GM10266 (cell line): ENCODE results near the gene USP21.

ENCODE experiments used
- DNase-seq: peaks from one replicate; pipeline ENCODE4 v3.0.0; 2012; ENCODE audit errors: extremely low spot score
- TF ChIP-seq, protein P1 (sequence below): IDR thresholded peaks from 2 replicates; pipeline ENCODE4 v1.5.1; 2012; ENCODE audit warnings: mild to moderate bottlenecking, low read depth; ENCODE audit not compliant: control insufficient read depth, insufficient read depth; ENCODE audit errors: missing control alignments

USP21 gene

DNA sequence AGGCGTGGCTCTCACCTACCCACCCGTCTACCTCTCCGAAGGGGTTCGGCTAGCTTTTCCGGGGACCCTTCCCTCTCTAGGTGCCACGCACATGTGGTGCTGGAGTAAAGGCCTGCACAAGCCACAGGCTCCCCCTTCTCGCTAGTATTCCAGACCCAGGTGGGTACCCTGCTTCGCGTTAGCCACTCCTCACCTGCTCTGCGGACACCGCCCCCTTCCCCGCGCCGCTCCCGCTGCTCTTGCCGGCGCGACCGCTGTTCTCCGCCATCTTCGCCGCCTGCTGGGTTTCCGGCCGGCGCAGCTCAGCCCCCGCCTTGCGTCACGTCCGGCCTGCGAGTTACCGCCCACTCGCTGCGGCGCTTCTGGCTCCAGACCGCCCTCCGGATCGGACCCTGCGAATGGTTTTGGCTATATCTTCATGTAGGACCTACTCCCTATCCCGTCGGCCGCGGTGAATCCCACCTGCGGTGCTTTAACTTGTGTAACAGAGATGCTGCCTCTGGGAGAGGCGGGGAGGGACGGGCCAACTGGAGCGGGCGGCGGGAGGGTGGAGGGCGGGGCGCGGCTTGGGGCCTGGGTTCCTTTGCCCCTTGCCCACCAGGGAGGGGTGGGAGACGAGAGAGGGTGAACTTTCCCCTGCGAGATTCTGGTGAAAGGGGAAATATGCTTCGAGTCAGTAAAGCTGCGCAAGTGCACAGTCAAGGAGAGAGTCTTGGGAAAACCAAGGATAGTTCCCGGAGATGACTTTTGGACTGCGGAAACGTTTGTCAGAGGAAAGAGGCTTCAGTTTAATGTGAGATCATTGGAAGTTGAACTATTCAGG is 41.3 kb upstream of the USP21 start, which contains the start of the genes NIT1 and PFDN2:
NIT1 (plus strand) TSS at position 347 of the 823 bp plus-strand sequence; CDS start at position 419, 72 bp downstream.
PFDN2 (minus strand) TSS at position 279 of the 823 bp plus-strand sequence; CDS start at position 268, 11 bp downstream.
- DNase-seq, result peak; percentile 89
- TF ChIP-seq, protein P1, sequence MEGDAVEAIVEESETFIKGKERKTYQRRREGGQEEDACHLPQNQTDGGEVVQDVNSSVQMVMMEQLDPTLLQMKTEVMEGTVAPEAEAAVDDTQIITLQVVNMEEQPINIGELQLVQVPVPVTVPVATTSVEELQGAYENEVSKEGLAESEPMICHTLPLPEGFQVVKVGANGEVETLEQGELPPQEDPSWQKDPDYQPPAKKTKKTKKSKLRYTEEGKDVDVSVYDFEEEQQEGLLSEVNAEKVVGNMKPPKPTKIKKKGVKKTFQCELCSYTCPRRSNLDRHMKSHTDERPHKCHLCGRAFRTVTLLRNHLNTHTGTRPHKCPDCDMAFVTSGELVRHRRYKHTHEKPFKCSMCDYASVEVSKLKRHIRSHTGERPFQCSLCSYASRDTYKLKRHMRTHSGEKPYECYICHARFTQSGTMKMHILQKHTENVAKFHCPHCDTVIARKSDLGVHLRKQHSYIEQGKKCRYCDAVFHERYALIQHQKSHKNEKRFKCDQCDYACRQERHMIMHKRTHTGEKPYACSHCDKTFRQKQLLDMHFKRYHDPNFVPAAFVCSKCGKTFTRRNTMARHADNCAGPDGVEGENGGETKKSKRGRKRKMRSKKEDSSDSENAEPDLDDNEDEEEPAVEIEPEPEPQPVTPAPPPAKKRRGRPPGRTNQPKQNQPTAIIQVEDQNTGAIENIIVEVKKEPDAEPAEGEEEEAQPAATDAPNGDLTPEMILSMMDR, result no peak

DNA sequence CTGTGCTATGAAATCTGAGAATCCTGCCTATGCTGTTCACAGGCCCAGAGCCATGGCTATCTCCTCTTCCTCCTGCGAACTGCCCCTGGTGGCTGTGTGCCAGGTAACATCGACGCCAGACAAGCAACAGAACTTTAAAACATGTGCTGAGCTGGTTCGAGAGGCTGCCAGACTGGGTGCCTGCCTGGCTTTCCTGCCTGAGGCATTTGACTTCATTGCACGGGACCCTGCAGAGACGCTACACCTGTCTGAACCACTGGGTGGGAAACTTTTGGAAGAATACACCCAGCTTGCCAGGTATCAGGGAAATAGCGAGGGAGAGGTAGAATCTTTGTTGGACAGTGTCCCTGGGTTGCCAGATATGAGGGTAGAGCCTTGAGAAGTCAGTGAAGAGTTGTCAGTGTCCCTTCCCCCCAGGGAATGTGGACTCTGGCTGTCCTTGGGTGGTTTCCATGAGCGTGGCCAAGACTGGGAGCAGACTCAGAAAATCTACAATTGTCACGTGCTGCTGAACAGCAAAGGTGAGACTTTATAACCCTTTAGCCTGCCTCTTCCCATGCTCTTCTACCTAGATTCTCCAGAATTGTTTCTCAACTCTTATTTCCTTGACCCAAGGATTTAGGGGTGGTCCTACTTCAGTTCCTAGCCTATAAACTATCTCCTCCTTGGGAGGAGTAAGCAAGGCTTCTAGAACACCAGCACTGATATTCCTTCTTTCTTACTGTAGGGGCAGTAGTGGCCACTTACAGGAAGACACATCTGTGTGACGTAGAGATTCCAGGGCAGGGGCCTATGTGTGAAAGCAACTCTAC is 40.0 kb upstream of the USP21 start:
- DNase-seq, result peak; percentile 80
- TF ChIP-seq, protein P1, result peak; percentile 43

GRCh38 chr1:161121042-161121650 is 38.2 kb upstream of the USP21 start:
- no peak for DNase-seq
- TF ChIP-seq, protein P1, result no peak

- TF ChIP-seq, protein P1, result no peak
- no peak for DNase-seq
Observed at GRCh38 chr1:161121834-161122233, 37.5 kb upstream of the USP21 start.

DNA sequence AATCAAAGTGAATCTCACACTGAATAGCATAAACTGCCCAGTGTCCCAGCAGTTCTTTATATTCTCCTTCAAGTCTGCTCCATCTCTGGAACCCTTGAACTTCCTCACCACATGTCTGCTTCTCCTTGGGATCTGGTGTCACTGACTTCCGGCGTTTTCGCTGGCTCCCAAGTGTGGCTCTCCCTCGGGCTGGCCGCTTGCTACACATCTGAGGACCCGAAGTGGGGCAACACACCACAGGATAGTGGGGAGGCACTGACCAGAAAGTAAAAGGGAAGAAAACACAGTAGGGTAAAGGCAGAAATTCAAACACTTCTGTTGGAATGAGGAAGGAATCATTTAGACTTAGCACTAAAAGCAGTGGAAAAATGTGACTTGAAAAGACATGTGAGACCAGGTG is 36.3 kb upstream of the USP21 start:
- no peak for DNase-seq
- TF ChIP-seq, protein P1, result no peak

- TF ChIP-seq, protein P1, result no peak
- DNase-seq, result no peak
Observed at GRCh38 chr1:161127649-161128048, 31.7 kb upstream of the USP21 start.
